NCI-H146 treated with DMSO at 0.1 percent for 48 hours (cell line): Measurements from ENCODE around the gene NTRK2.

Experiments
- DNase-seq: peaks from one replicate; lab custom pipeline; 2025; ENCODE audit not compliant: unreplicated experiment; lab: John Stamatoyannopoulos, UW

Gene NTRK2

DNA sequence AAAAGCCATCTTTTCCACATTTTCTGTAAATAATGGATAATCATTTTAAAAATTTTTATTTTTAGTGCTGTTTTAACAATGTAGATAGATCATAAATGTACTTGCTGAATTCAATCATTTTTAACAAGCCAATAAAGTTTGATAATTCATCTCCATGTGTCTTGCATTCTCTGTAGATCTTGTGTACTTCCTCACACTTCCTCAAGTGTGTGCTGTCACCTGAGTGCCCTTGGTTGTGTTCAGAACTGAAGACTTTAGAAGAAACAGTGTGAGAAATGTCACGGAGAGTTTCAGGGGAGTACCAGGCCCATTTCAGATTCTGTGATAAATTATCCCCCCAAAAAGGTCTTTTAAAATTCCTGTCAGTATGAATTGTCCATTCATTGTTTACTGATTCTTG lies 146.0 kb downstream of the NTRK2 start:
- DNase-seq: no peak

DNA sequence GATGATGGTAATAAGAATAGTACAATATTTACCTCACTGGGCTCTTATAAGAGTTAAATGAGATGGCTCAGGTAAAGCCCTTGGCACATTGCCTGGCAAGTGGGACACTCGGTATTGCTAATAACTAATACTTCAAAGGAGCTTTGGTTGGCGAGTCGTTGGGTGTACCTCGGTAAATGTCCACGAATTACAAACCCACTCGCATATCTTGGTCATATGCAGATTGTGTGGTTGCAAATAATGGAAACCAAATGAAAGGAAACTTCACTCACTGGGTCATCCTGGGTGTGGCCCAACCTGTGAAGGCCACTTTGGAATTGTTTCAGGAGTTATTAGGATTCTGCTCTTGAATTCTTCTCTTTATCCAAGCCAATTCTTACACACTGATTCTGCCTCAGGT lies 147.5 kb downstream of the NTRK2 start:
- DNase-seq: no peak

DNA sequence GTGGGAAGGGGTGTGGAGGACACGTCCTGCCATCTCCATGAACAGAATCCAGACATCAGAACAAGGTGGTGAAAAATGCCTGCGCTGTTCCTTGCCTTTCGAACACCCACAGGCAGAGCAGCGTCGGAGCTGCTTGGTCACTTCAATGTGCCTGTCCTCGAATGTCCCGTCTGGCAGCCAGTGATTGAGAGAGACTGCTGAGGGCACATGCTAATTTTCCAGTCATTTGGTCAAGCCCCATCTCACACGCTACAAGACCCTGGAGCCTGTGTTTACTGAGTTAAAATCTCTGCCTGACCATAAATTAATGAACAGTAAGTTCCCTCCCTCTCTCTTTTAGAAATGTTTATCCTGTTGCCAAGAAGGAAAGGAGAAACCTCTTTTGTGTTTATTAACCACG lies 149.3 kb downstream of the NTRK2 start:
- no peak for DNase-seq

DNA sequence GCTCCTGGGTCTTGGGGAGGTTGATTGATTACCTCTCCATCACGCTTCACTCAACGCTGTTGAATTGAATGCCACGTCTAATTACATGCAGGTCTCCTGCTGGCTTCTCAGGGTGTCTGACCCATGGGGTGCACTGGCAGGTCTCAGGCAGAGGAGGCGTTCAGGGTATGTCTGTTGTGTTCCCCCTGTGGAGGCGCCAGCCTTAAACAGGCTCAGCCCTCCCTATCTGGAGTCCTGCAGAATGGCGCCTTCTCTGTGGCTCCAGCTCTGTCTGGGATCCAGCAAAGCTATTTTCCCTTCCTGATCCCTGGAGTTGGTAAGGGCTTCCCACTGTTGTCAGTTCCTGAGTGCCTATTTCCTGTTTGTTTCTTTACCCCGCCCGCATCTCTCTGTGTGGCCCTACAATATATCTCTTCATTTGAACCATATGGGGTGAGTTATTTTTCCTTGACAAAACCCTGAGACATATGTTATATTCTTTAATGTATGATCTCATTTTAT lies 150.0 kb downstream of the NTRK2 start:
- peak; percentile 15 for DNase-seq

DNA sequence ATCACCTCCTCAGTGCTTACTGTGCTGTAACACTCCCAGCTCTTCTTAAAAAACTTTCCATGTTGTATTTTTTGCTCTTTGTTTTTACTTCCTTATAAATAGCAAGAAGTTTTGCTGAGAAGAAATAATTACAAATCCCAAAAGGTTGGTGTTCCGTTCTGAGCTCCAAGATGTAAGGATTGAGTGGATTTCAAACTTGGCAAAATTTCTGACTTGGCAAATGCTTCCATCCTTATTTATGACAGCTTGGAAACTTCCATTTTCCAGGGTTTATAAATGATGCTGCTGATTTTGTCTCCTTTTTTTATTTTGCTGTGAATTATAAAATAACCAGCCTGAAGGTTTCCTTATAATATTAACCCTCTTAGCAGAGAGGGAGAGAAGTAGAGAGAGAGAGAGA lies 151.9 kb downstream of the NTRK2 start:
- no peak for DNase-seq

DNA sequence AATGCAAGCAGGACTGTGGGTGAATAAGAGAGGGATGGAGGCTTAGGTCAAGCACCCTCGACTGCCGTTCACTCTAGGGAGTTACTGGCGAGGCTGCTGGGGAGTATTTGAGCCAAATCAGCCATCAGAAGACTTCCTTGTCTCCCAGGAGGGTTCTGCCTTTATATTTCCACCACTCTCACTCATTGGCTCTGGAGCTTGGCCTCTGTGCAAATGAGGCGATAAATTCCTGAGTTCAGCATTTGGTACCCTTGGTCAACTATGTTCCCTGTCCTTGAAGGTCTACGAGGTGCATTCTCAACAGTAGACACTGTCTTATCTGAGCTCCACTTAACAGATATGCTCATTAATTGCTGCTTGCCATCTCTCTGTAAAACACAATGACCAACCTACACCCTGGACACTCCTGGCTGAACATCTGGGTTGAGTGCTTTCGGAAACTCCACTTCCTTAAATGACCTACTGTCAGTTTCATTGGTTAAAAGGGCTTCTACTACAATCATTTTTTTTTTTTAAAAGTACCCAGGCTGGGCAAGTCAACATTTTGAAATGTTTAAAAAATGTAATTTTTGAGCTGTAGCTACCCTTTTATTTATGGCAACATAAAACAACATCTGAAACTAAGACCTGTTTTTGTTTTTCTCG lies 153.2 kb downstream of the NTRK2 start:
- DNase-seq: no peak

DNA sequence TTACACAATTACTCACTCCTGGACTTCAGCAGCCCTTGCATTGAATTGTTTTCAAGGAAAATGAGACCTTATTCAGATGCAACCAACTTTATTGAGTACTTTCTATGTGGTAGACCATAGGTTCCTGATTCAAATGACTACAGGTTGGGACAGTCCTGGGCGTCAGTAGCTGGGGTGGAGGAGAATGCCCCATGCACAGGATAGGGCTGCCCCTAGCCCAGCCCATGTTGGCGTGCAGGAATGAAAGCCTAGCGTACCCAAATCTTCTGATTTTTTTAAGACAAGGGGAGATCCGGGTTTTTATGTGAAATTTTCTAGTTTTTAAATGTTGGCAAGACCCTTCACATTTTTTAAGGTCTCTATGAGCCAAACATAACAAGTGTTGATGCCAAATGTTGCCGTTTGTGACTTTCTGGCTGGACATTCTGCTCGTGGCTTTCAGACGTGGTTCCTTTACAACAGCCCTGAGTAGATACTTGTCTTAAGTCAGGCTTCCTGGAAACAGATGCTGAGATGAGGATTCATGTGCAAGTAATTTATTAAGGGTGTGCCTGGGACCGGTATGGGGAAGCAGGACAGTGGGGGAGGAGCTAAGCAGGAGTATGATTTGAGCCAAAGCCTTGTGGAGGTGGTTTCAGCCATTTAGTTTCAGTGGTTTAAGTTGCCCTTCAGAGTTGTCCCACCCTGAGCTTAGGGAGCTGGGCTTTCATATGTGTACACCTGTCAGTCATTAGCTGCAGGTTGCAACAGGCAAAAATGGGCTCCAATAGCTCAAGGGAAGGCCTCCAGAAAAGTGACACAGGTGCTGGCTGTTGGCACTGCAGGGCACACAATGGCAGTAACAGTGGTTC lies 154.1 kb downstream of the NTRK2 start:
- no peak for DNase-seq

DNA sequence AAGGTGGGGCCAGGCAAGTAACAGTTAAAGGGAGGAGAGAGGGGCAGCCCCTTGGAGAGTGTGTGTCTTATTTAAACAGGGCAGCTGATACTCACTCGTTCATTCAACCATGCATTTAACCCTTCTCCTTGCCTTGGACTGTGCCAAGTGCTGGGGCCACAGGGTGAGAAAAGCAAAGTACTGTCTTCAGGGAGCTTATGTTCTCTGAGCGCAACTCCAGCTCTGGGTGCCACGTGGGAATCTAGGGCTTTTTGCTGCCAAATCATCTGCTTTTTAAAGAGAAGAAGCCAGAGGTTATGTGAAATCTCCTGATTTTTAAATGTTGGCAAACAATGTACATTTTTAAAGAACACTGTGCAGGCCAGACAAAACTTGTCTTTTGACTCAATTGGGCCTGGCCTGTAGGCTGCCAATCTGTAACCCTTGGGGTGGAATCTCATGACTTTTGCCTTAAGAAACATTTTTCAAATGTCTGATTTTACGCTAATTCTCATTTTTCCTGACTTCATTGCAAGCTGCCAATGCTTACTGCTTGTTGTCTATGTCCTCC lies 157.8 kb downstream of the NTRK2 start:
- DNase-seq: no peak

DNA sequence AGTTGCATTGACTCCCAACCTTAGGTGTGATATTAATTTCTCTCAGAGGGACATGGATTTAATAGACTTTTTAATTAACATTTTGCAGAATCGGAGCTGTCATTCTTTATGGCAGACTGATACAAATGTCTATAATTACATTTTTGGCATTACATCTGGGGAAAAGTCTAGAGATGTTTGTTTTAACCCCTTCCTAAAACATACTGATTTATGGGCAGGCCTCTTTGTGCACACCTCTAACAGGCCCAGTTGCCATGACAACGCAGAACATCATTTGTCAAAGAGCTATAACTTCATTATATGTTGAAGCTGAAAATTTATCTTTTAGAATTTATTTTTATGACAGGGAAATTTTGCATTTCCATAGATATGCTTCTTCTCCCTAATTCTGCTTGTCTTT lies 158.5 kb downstream of the NTRK2 start:
- no peak for DNase-seq

DNA sequence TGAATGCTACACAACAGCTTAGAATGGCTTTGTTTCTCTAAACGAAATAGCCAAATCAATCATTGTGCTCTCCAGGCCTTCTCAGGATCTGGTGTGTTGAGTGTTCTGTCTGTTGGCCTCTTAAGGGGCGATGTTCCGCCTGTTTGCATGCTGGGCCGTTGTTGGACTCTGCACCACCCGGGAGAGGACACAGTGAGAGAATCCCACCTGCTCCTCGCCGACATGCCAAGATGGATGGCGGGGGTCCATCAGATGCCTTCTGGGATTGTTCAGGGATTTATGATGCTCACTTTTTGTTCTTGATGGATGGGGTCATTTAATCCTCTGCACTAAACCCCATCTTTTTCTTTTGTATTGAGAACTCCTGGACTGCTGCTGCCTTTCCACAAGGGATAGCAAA lies 159.9 kb downstream of the NTRK2 start:
- no peak for DNase-seq

DNA sequence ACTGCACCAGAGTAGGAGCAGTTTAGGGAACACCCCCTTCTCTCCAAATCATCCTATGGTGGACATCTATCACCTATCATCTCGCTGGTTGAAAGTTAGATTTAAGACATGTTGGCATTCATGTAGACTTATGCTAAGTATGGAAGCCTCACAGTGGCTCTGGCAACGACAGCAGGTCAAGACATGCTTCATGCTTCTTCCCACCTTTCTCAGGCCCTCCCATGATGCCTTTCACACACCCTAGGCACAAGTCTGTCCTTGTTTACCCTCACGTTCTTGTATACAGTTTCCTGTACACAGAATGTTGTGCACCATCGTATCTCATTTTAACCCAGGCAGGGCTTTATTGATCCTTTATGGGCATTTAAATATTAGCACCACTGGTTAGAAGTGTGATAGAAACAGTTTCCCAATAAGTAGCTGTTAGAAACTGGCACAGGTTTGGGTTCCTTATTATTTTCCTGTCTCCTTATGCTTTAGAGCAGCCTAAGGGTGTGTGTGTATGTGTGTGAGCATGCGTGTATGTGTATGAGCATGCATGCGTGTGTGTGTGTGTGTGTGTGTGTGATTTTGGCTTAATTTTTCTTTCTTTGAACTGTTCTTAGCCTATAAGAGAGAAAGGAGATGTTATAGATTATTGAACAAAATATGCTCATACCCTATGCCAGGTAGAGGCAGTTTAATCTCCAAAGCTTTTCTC lies 160.6 kb downstream of the NTRK2 start:
- DNase-seq: no peak

DNA sequence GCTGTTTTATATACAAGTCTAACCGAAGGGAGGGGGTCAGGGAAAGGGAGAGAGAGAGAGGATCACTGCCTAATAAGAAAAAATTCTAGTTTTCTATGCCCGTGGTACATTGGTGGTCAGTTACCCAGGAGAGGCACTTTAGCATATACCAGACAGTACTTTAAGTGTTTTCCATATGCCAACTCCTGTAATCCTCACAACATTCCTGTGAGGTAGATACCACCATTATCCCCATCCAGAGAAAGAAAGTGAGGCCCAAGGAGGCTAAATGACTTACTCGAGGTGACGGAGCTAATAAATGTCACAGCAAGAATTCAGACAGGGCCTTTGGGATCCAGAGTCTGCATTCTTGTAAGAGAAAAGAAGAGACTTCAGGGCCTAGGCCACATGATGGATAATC lies 161.8 kb downstream of the NTRK2 start:
- no peak for DNase-seq

DNA sequence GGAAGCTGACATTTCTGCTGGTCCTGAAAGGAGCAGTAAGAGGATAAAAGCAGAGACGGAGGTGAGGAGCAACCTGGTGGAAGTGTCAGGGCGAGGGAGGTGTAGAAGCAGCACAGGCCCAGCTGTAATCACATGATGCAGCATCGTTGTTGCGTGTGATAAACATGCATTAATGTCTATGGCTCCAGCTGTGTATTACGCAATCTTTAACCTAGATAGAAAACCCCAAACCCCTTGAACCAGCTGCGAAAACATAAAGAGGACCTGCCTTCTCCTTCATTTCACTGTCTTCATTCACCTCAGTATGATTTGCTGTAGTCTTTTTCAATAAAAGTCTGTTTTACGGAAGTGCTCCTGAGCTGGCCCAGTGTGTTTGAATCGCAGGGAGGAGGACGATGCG lies 162.9 kb downstream of the NTRK2 start:
- DNase-seq: no peak

DNA sequence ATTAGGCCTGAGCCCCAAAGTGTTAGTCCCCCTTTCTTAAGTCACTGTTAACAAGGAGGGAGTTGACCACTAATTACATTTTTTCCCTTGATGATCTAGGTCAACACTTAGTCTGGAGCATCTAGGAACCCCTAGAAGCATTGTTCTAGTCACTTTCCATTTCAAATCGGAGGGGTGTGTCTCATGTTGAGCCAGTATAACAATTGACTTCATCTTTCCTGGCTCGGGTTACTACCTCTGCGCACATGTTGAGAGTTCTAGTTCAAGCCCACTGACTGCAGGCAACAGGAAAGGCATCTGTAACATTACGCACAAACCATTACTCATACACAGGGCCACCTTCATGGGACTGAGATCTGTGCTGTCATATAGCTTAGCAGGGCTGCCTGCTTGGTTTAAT lies 164.9 kb downstream of the NTRK2 start:
- DNase-seq: no peak

DNA sequence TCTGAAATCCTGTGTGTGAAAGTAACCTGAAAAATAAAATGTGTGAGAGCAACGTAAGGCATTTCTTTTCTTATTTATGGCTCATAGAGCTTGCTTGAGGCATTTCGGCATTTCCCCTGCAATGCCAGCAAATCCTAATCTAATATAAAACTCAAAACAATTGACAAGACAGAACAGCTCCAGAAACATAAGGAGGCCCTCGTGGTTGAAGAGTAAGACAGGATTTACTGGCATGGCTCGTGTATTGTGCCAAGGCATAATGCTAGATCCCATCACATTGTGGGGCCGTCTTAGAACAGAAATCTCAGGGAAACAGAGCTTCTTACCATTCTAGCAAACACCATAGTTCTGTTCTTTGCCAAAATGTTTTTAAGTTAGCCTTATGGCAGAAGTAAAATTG lies 166.2 kb downstream of the NTRK2 start:
- no peak for DNase-seq

DNA sequence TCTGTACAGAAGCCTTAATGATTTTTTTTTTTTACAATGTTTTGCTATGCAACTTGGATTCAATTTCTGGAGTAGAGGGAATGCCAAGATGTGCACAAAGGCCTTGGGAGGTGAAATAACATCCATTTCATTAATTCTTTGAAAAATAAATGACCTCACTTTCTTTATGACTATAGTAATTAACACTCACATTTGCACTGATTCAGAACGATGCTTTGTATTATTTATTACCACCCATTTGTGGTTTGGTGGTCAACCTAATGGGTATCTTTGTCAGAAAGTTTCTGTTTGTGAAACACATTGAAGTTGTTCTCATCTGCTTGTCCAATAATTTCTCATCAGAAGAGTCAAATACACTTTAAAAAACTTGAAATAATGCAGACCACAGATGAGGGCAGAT lies 169.3 kb downstream of the NTRK2 start:
- DNase-seq: no peak

DNA sequence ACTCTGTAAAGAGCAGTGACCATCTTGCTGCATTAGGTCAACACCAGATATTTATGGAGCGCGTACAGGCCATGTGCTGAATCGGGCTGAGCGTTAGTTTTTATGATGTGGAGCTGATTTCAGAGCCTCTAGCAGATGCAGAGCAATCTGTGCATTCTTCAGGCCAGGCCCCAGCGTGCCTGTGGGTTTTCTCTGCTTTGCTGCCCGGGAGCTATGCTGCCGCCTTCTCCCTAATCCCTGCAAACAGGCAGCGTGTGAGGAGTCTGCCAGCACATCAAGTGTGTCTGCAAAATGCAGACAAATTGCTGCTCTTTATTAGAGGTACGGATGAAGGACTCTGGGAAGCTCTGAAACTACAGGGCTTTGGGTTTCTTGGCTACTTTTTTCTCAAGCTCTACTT lies 170.0 kb downstream of the NTRK2 start:
- DNase-seq: no peak

DNA sequence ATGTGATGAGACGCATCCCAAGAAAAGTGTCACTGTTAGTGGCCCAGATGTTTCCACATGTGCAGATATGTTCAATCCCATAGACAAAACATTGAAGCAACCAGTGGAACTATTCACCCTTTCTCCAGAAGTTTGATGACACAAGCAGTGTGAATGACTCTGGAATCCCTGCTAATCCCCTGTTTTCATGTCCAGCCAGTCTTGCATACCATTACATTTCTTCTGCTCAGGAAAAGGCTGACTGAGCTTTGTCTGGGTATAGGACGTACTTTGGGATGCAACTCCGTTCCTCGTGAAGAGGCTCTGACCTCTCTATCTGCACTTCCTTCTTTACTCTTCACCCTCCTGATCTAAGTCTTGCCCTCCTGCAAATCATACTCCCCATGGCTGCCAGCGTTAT lies 172.4 kb downstream of the NTRK2 start:
- DNase-seq: no peak

DNA sequence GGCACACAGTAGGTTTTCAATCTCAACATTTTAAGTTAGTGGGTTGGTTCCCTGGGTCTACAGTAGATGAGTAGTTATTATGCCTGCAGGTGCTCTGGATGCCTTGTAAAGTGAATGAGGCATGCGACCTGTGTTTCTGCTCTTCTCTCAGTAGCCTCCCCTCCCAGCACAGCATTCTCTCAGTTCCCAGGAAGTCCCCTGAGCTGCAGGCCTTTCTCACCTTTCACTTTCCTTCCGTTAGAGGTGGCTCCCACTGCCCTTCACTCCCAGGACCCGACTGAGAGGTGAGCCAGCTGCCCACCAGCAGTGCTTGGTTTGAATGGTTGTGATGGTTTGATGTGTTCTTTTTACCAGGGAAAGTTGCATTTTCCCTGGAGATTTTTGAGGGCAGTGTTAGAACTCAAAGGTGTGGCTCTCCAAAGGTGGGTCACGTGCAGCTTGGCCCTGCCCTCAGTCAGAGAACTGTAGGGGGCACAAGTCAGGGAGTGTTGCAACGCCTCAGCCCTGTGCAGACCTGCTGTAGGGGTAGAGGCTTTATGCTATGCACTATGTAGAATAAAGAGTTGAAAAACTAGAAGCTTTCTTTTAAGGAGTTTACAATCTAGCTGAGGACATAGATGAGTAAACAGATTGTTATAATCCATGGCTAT lies 173.8 kb downstream of the NTRK2 start:
- DNase-seq: no peak

DNA sequence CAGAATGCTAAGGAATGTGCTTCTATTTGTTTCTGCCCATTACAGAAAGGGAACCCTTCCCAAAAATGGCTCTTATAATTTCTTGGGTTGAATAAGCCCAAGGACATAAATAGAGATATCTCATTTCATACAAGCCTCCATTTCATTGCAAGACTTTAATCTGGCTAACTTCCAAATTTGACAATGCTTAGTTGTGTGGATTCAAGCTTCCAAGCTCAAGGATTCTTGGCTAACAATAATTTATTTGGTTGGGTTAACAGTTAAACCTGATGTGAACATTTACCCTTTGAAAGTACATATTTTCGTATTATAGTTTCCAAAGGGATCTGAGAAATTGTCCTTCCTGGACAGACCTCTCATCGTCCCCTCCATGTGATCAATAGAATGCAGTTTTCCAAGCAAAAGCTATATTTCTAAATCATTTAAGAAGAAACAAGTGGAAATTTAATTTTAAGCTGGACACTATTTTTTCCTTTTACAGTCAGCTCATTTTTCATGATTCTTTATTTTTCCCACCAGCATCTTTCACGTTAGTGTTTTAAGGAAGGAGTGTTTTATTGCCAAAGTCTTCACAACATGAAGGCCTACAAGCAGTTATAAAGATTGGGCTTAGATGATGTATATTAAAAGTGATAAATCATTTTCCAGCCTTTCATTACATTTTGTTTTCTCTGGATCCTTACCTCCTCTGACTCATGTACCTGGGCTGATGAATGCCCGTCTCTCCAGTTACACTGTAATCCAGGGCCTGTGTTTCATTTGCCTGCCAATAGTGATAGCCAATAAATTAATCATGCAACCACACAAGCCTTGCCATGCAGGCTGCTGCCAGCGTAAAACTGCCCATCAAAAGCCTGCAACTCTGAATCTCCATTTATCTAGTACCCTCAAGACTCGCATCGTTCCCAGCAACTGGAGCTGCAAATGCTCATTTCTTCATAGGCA lies 176.7 kb downstream of the NTRK2 start:
- DNase-seq: no peak
